HG03460 (cell line): ENCODE results near the gene UTF1.

Experiments
- ATAC-seq: cut with Tn5 transposase; IDR thresholded peaks from one replicate; pipeline ENCODE4 v1.9.1; 2021; ENCODE audit not compliant: unreplicated experiment

Gene UTF1

DNA sequence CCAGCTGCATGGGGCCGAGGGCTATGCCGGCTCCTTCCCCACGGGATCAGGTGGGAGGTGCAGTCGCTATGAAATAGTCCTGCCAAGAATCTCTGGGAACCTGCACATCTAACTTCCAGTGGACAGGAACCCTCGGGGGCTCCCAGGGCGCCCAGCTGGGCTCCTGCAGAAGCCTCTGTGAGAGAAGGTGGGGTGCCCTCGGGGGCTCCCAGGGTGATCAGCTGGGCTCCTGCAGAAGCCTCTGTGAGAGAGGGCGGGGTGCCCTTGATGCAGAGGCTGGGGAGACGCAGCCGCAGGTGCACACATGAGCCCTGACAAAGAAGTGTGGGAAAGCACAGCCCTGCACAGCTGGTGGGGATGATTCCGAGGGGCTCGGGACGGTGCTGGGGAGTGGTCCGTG, 13.6 kb downstream of the UTF1 start:
- no peak for ATAC-seq

DNA sequence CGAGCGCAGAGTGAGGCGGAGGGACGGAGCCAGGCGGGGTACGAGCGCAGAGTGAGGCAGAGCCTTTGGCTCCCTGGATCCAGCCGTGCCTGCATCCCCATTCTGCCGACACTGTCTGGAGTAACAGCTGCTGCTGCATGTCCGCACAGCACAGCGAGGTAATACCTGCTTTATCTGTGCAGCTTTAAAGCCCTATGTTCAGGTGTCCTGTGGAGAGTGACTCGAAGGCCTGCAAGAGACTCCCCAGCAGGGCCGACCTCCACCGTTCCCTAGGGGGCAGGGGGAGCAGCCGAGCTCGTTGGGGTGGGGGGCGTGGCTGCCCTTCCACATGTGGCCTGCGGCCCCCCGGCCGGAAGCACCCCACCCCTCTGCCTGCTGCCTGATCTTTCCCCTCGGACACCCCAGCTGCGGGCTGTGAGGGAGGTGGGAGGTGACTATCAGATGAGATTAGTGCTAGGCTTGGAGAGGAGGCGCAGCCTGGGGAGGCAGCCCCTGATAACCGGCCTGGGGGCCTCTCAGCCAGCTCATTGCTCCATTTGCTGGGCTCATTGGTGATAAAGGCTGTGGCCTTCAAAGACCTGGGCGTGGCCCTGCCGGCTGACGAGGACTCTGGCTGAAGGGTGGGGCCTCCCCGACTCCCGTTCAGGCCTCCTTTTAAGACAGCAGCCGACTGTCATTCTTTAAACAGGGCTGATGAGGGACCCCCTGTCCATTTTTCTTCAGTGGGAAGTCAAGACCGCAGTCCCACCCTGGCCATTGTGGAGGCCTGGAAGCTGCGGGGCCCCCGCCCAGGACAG, 15.6 kb downstream of the UTF1 start:
- no peak for ATAC-seq

GRCh38 chr10:133246236-133246626, 16.2 kb downstream of the UTF1 start:
- ATAC-seq = no peak

DNA sequence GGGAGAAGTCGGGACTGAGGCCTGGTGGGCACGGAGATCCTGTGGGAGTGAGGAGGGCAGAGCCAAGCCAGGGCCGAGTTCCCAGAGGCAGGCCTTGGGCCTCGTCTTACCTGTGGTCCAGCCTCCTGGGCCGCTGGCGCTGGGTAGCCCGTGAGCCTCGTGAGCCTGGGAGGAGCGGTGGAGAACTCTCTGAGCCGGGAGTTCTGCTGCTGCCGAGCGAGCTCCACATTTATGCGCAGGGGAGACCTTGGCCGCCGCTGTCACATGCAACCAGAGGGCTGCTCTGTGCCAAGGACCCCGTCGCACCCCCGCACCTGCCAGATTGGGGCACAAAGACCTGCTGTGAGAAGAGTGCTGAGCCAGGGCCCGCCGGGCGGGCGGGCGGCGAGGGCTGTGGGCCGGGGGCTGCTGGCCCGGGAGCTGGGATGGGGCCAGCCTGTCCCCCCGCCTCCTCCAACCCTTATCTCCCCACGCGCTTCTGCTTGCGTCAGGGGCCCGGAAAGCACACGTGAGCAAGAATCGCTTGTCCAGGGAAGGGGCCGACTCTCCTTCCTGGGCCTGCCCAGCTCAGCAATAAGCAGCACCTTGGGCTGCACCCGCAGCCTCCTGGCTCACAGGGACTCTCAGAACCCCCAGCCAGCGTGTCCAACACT, 17.8 kb downstream of the UTF1 start:
- ATAC-seq = no peak

GRCh38 chr10:133248334-133248715, 18.3 kb downstream of the UTF1 start:
- ATAC-seq = no peak

GRCh38 chr10:133249094-133249780, 19.2 kb downstream of the UTF1 start:
- no peak for ATAC-seq

DNA sequence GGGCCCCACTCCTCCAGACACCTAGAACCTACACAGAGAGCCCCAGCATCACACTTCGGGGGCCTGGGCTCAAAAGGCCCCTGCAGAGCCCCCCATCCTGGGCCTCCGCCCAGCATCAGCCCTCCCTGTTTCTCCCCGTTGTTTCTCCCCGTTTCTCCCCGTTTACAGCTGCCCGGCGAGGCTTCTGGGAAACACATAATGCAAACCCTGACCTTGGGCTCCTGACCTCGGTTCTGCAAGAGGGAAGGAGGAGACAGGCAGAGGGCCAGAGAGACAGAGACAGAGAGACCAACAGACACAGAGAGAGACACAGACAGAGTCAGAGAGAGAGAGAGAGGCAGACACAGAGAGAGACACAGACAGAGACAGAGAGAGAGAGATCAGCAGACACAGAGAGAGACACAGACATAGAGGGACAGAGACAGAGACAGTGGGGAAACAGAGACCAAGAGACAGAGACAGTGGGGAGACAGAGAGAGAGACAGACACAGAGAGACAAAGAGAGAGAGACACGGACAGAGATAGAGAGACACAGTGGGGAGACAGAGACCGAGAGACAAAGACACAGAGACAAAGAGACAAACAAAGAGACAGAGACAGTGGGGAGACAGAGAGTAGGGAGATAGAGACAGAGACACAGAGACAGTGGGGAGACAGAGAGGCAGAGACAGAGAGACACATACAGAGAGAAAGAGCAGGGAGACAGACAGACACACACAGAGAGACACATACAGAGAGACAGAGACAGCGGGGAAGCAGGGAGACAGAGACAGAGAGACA, 20.1 kb downstream of the UTF1 start:
- ATAC-seq = no peak

GRCh38 chr10:133251388-133252222, 21.6 kb downstream of the UTF1 start:
- ATAC-seq = no peak

DNA sequence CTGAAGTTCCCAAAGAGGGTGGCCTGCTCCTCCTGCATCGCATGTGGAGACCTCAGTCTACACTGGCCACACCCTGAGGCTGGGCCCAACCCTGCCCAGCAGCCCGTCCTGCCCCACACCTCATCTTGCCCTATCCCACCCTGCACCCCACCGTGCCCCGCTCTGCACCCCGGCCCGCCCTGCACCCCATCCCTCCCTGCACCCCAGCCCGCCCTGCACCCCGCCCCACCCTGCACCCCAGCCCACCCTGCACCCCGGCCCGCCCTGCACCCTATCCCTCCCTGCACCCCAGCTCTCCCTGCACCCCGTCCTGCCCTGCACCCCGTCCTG, 22.2 kb downstream of the UTF1 start:
- ATAC-seq = no peak

DNA sequence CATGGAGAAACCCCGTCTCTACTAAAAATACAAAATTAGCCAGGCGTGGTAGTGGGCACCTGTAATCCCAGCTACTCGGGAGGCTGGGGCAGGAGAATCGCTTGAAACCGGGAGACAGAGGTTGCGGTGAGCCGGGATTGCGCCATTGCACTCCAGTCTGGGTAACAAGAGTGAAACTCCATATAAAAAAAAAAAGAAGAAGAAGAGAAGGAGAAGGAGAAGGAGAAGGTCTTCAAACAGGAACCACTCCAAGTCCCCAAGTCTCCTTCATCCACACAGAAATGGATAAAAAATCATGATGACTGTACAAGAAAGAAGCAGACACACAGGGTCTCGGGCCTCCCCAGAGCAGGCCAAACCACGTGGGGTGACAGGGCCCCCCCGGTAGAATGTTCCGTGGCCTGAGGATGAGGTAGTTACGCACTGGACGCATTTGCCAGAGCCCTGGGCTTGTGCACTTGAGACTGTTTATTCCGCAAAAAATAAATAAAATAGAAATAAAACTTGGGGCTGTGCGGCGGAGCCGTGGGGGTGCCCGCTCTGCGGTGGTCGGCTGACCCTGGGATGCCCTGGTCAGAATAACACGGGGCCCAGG, 23.4 kb downstream of the UTF1 start:
- no peak for ATAC-seq

DNA sequence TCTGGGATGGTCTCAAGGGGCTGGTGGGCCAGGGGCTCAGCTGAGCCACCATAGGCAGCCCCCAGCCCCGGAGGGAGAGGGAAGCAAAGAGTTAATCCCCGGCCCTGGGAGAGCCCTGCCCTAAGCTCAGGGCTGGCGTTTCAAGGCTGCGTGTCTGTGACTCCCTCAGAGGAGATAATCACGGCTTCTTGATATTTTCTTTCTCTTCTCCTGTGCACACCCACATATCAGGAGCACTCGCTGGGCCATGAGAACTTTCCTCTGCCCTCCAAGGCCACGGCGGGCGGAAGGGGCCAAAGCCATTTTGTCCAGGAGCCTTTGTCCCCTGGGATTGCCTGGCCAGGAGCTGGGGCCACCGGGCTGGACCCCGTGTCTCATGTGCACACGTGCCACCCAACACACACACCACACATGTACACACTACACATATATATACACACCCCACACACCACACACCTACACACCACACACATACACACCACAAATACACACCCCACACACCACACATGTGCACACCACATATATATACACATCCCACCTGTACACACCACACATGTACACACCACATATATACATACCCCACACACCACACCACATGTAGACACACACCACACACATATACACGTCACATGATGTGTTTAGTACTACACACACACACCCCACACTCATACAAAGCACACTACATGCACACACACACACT, 24.6 kb downstream of the UTF1 start:
- no peak for ATAC-seq

GRCh38 chr10:133255323-133255722, 25.3 kb downstream of the UTF1 start:
- no peak for ATAC-seq

- no peak for ATAC-seq
These were observed 27.6 kb downstream of the UTF1 start for GRCh38 chr10:133257489-133258065.

- no peak for ATAC-seq
These were observed 28.2 kb downstream of the UTF1 start for GRCh38 chr10:133258066-133258817.

DNA sequence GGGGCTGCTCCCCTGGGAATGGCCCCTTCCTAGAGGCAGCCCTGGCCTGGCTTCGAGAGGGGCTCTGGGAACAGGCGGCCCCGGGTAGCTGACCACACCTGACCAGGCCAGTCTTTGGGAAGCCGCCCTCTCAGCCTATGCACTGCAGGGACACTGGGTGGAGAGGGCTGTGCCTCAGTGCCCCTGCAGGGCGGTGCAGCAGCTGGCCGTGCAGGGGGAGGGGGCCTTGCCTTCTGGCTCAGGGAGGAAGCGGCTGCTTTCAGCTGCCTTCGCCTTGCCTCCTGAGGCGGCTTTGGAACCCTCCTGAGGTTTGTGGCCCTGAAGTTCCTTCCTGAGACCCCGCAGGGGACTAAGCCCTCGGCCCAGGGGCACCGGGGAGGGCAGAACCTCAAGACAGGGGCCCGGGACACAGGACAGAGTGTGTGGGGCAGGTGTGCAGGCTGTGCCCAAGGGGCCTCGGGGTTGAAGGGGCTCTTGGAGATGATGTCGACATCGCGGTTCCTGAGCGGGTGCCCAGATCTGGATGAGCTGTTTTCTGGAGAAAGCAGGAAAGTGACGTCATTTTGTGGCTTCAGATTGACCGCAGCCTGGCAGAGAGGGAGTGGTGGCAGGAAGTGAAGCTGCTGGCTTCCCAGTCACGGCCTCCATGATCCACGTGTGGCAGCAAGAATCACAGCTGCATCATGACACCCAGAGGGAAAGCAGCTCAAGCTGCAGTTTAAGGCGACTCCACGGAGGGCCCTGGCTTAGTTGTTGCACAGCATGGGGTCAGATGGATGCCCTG, 29.0 kb downstream of the UTF1 start:
- no peak for ATAC-seq

GRCh38 chr10:133259602-133259989, 29.6 kb downstream of the UTF1 start:
- no peak for ATAC-seq

DNA sequence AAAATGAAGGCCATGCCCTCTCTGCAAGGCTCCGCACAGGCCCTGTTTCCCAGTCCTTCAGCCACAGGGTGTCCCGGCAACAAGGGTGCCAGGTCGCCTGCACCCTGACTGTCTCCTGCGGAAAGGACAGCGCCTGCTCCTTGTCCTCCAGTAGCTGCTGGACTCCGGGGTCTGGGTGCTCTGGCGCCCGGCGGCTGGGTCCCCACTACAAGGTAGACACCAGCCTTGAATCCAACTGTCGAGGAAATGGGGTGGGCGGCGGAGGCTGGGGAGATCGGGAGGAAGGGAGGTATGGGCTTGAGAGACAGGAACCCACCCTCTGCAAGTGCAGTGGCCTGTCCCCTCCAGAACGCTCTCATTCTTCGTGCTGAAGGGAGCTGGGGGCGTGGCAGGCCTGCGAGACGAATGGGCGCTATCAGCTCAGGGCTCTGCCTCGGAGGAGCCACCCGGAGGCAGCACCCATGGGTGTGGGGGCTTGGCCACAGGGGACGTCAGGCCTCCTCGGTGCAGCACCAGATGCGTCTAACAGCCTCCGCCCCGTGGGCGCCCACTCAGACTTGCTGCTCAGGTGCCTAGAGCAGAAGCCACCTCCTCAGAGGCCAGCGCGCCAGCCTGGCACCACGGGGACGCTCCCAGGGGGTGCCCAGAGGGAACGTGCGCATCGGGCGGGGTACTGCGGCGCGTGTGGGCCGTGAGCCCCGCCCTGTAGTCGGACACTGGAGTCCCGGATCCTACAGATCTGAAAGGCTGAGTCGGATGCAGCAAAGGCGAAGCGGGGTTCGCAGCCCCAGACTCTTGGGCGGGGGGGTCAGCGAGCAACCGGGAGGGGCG, 31.1 kb downstream of the UTF1 start:
- ATAC-seq = peak; percentile 44
